Measurements from ENCODE around the gene E2F3. TPM values are rescaled to one million over a fixed set of nuclear protein-coding genes. Genes with fewer than 3 reads are reported as not detected.

The E2F3 gene
- total RNA-seq, 2 donors from 2014 or later, result 6.0 to 6.4 TPM

GRCh38 chr6:20409427-20409971 is 7.8 kb downstream of the E2F3 start:
- no peaks in the 10 kb centered on the region for H3K9me3 ChIP-seq
- no peak for TF ChIP-seq CTCF (IDR thresholded peaks at IDR 0.05)
- H3K4me1 ChIP-seq, result peaks cover 0 to 19% of the 10 kb centered on the region in 2 donors
- no peaks in the 10 kb centered on the region for H3K36me3 ChIP-seq
- no peak overlapping the region for H3K4me3 ChIP-seq
- no peak for DNase-seq (ENCODE audit: low spot score)
- no peaks in the 10 kb centered on the region for H3K27me3 ChIP-seq
- H3K27ac ChIP-seq, result no peak overlapping the region

- Histone ChIP-seq H3K27ac (no peak overlapping the region), H3K4me1 (peaks cover 0 to 18% of the 10 kb centered on the region in 2 donors), H3K4me3 (no peak overlapping the region), H3K36me3 (no peaks in the 10 kb centered on the region), H3K9me3 (no peaks in the 10 kb centered on the region), H3K27me3 (no peaks in the 10 kb centered on the region)
- no peak for TF ChIP-seq CTCF (IDR thresholded peaks at IDR 0.05)
- no peak for DNase-seq (ENCODE audit: low spot score)
Measured at GRCh38 chr6:20411544-20411943, 9.9 kb downstream of the E2F3 start.

GRCh38 chr6:20411953-20412681 is 10.4 kb downstream of the E2F3 start:
- no peak for DNase-seq (ENCODE audit: low spot score)
- peaks cover 0 to 18% of the 10 kb centered on the region in 2 donors for H3K4me1 ChIP-seq

GRCh38 chr6:20412682-20413073 is 11.0 kb downstream of the E2F3 start:
- H3K9me3 ChIP-seq, result no peaks in the 10 kb centered on the region
- TF ChIP-seq CTCF (IDR thresholded peaks at IDR 0.05), result no peak
- no peaks in the 10 kb centered on the region for H3K36me3 ChIP-seq
- no peaks in the 10 kb centered on the region for H3K27me3 ChIP-seq
- H3K4me1 ChIP-seq, result peaks cover 0 to 18% of the 10 kb centered on the region in 2 donors
- no peak overlapping the region for H3K4me3 ChIP-seq
- H3K27ac ChIP-seq, result no peak overlapping the region
- DNase-seq (ENCODE audit: low spot score), result no peak

More at GRCh38 chr6:20411953-20412681, 10.4 kb downstream of the E2F3 start:
- Histone ChIP-seq H3K4me3 (no peak overlapping the region), H3K36me3 (no peaks in the 10 kb centered on the region), H3K27ac (no peak overlapping the region), H3K27me3 (no peaks in the 10 kb centered on the region), H3K9me3 (no peaks in the 10 kb centered on the region)
- TF ChIP-seq CTCF (IDR thresholded peaks at IDR 0.05), result no peak

GRCh38 chr6:20413826-20414225 is 12.1 kb downstream of the E2F3 start:
- Histone ChIP-seq H3K4me3 (no peak overlapping the region), H3K27me3 (no peaks in the 10 kb centered on the region), H3K9me3 (no peaks in the 10 kb centered on the region), H3K4me1 (peaks cover 0 to 18% of the 10 kb centered on the region in 2 donors), H3K36me3 (no peaks in the 10 kb centered on the region), H3K27ac (no peak overlapping the region)
- no peak for TF ChIP-seq CTCF (IDR thresholded peaks at IDR 0.05)
- DNase-seq (ENCODE audit: low spot score), result no peak

Data from right atrium auricular region (tissue), 2 donors.